ENCODE data around the gene RTL3.

The RTL3 gene

DNA sequence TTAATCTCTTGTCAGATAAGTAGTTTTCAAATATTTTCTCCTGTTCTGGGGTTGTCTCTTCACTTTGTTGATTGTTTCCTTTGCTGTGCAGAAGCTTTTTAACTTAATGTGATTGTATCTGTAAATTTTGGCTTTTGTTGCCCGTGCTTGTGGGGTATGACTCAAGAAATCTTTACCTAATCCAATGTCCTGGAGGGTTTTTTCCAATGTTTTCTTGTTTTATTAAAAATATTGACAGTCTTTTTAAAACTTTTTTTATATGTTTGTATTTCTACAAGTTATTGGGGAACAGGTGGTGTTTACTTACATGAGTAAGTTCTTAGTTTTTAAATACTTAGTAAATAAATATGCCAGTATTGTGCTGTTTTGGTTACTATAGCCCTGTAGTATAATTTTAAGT lies 44.9 kb downstream of the RTL3 start:
- DNase-seq = no peak
